ENCODE measurements around the gene NVL.

DNA sequence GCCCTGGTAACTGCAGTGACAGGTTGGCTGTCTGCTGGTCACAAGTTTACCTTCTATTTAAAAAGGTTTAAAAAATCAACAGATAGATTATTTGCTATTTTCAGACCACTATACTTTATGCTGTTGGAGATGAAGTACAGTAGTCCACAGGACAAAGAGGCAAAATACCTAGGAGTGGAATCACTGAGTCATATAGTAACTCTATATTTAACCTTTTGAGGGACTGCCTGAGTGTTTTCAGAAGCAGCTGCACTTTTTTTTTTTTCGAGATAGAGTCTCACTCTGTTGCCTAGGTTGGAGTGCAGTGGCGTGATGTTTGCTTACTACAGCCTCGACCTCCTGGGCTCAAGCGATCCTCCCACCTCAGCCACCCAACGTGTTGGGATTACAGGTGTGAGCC lies 38.4 kb upstream of the NVL start:
- TF ChIP-seq RAD21 (IDR thresholded peaks at IDR 0.05; ENCODE audit: low read depth) (no peak), TAF1 (IDR thresholded peaks at IDR 0.05; ENCODE audit: low read depth) (no peak), MAX (IDR thresholded peaks at IDR 0.05) (no peak), ZBTB7A (IDR thresholded peaks at IDR 0.05; ENCODE audit: low read depth) (no peak), CREB1 (IDR thresholded peaks at IDR 0.05; ENCODE audit: low read depth) (no peak), TCF12 (IDR thresholded peaks at IDR 0.05; ENCODE audit: low read depth) (no peak), EP300 (IDR thresholded peaks at IDR 0.05; ENCODE audit: borderline replicate concordance) (no peak), CEBPB (IDR thresholded peaks at IDR 0.05) (no peak), EGR1 (IDR thresholded peaks at IDR 0.05) (no peak), USF1 (IDR thresholded peaks at IDR 0.05) (no peak), YY1 (IDR thresholded peaks at IDR 0.05; ENCODE audit: low read depth) (no peak), FOXM1 (IDR thresholded peaks at IDR 0.05; ENCODE audit: borderline replicate concordance, low read depth) (no peak), NFIC (IDR thresholded peaks at IDR 0.05) (no peak)
- TF ChIP-seq, protein P1, sequence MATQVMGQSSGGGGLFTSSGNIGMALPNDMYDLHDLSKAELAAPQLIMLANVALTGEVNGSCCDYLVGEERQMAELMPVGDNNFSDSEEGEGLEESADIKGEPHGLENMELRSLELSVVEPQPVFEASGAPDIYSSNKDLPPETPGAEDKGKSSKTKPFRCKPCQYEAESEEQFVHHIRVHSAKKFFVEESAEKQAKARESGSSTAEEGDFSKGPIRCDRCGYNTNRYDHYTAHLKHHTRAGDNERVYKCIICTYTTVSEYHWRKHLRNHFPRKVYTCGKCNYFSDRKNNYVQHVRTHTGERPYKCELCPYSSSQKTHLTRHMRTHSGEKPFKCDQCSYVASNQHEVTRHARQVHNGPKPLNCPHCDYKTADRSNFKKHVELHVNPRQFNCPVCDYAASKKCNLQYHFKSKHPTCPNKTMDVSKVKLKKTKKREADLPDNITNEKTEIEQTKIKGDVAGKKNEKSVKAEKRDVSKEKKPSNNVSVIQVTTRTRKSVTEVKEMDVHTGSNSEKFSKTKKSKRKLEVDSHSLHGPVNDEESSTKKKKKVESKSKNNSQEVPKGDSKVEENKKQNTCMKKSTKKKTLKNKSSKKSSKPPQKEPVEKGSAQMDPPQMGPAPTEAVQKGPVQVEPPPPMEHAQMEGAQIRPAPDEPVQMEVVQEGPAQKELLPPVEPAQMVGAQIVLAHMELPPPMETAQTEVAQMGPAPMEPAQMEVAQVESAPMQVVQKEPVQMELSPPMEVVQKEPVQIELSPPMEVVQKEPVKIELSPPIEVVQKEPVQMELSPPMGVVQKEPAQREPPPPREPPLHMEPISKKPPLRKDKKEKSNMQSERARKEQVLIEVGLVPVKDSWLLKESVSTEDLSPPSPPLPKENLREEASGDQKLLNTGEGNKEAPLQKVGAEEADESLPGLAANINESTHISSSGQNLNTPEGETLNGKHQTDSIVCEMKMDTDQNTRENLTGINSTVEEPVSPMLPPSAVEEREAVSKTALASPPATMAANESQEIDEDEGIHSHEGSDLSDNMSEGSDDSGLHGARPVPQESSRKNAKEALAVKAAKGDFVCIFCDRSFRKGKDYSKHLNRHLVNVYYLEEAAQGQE (IDR thresholded peaks at IDR 0.05; ENCODE audit: low read depth): no peak

All from Ishikawa (cell line).